Activated CD8-positive, alpha-beta T cell treated with anti-CD3 and anti-CD28 coated beads for 36 hours (primary cell): ENCODE data around the gene MRPL20. TPM values are rescaled to one million over a fixed set of nuclear protein-coding genes. Genes with fewer than 3 reads are reported as not detected.

ENCODE experiments used
- ATAC-seq: fragments of 200-7000 bp; cut with Tn5 transposase; one replicate; pipeline ENCODE4 v1.10.0; 2021; ENCODE audit warnings: mild to moderate bottlenecking, moderate library complexity
- CTCF ChIA-PET: fragments of 350-600 bp; sonication (Branson Sonifier 250); formaldehyde crosslinking; loops from one replicate; lab custom pipeline; 2021; ENCODE audit warnings: antibody characterized with exemption; lab: Charles Lee
- POLR2A ChIA-PET: fragments of 350-600 bp; sonication (Branson Sonifier 250); formaldehyde crosslinking; loops from one replicate; lab custom pipeline; 2021; ENCODE audit warnings: antibody characterized with exemption; lab: Charles Lee
- DNase-seq: peaks from one replicate; pipeline ENCODE4 v3.0.0-alpha.2; 2020
- H3K27ac Mint-ChIP-seq: one replicate; pipeline ENCODE4 v1.8.0; 2021; ENCODE audit warnings: mild to moderate bottlenecking, mixed read lengths
- H3K27me3 Mint-ChIP-seq: one replicate; pipeline ENCODE4 v1.8.0; 2021; ENCODE audit warnings: mixed read lengths
- H3K36me3 Mint-ChIP-seq: one replicate; pipeline ENCODE4 v1.8.0; 2021; ENCODE audit warnings: low read depth, mixed read lengths
- H3K4me1 Mint-ChIP-seq: one replicate; pipeline ENCODE4 v1.8.0; 2021; ENCODE audit warnings: low read depth, mixed read lengths
- H3K4me3 Mint-ChIP-seq: one replicate; pipeline ENCODE4 v1.8.0; 2021; ENCODE audit warnings: mild to moderate bottlenecking, moderate library complexity, mixed read lengths
- H3K9me3 Mint-ChIP-seq: one replicate; pipeline ENCODE4 v1.8.0; 2021; ENCODE audit warnings: mixed read lengths
- intact Hi-C: fragments of 100-400 bp; cut with micrococcal nuclease; formaldehyde crosslinking; loops from one replicate; pipeline ENCODE4 v1.10.0; 2022
- total RNA-seq, 2 experiments: library from RNA; stranded (reverse); gene quantifications; one replicate each; pipeline ENCODE4 v1.2.3, GENCODE V29; 2021
- TF ChIP-seq, protein P1 (sequence below): fragments of 200-600 bp; IDR thresholded peaks from one replicate; pipeline ENCODE4 v1.8.0; 2022; ENCODE audit warnings: antibody characterized with exemption, mild to moderate bottlenecking

MRPL20 gene
- total RNA-seq, 2 experiments from 2014 or later: 127 to 129 TPM

DNA sequence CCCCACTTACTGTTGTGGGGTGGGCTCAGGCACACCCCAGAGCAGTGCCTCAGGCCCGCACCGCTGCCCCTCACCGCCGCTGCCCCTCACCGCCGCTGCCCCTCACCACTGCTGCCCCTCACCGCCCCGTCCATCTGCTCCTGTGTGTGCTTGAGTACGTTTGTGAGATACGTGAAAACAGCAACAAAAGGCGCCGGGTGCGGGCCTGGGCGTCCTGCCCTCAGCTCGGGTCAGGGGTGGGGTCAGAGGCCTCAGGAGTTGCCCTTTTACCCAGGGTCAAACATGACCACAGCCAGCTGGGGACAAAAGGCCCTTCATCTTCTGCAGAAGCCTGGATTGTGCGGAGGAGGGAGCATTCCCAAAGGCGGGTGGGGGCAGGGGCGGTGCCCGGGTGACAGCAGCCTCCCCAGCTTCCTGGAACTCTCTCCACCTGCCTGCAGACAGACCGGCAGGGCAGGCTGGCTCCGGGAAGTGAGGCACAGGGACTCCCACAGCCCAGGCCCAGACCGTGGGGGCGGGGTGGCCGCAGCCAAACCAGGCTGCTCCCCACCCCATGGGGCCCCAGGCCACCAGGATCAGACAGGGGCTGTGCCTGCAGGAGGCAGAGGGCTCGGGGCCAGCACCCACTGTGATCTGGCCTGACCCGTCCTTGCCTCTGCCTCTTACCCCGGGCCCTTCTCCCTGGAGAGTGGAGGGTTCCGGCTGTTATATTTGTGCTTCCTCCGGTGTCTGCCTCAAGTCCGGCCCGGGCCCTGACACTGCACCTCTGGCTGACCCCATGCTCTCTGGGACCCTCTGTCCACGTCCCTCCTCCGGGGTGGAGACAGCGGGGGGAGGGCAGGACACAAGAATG is 26.1 kb upstream of the MRPL20 start:
- H3K9me3 Mint-ChIP-seq: no peaks in the 10 kb centered on the region
- H3K36me3 Mint-ChIP-seq: no peaks in the 10 kb centered on the region
- no peak overlapping the region for H3K27ac Mint-ChIP-seq
- DNase-seq (no peak), ATAC-seq (no peak)
- ChIA-PET CTCF (interaction anchor here (1.0 kb wide), 1 partner anchor 33 kb away, joined by 3 read pairs; no protein-coding TSS in a partner anchor), POLR2A (interaction anchor here (1.5 to 2.8 kb wide), 2 partner anchors 26 to 33 kb away, joined by 7 to 8 read pairs; partner anchors contain the start of genes CCNL2 and MRPL20)
- peaks cover 24% of the 10 kb centered on the region for H3K27me3 Mint-ChIP-seq
- H3K4me3 Mint-ChIP-seq: no peak overlapping the region
- intact Hi-C loops: no loop called here
- TF ChIP-seq, protein P1, sequence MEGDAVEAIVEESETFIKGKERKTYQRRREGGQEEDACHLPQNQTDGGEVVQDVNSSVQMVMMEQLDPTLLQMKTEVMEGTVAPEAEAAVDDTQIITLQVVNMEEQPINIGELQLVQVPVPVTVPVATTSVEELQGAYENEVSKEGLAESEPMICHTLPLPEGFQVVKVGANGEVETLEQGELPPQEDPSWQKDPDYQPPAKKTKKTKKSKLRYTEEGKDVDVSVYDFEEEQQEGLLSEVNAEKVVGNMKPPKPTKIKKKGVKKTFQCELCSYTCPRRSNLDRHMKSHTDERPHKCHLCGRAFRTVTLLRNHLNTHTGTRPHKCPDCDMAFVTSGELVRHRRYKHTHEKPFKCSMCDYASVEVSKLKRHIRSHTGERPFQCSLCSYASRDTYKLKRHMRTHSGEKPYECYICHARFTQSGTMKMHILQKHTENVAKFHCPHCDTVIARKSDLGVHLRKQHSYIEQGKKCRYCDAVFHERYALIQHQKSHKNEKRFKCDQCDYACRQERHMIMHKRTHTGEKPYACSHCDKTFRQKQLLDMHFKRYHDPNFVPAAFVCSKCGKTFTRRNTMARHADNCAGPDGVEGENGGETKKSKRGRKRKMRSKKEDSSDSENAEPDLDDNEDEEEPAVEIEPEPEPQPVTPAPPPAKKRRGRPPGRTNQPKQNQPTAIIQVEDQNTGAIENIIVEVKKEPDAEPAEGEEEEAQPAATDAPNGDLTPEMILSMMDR: no peak
- H3K4me1 Mint-ChIP-seq: peaks cover 13% of the 10 kb centered on the region

DNA sequence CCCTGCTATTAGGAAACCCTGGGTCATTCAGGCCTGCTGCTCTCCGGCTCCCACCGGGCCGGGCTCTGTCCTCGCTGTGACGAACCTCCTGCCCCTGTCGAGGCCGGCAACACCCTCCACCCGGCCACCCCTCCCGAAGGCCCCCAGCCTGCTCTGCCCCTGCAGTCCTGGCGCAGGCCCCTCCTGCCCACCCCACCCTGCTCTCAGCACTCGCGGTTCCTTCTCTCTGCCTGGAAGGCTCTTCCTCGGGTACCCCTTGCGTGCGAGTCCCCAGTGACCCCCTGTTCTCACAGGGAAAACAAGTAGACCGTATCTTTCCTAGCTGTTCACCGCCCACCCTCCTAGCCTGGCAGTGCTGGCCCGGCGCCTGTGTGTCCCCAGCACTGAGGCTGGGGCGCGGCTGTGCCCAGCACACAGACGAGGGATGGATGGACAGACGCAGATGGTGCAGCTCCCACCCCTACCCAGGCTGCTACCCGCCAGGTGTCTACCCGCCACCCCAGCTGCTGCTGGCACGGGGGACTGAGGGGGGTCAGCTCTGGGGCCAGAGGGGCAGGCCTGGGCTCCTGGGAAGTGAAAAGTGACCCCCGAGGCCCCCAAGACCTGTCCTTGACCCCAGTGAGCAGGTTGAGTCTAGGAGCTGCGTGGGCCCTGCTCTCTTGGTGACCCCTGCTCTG is 25.3 kb upstream of the MRPL20 start:
- Mint-ChIP-seq H3K36me3 (no peaks in the 10 kb centered on the region), H3K4me1 (peaks cover 13% of the 10 kb centered on the region), H3K9me3 (no peaks in the 10 kb centered on the region), H3K27ac (no peak overlapping the region), H3K27me3 (peaks cover 24% of the 10 kb centered on the region), H3K4me3 (no peak overlapping the region)
- DNase-seq: no peak
- ChIA-PET POLR2A (interaction anchor here (1.0 kb wide), 1 partner anchor 25 kb away, joined by 3 read pairs; the partner anchor contains the start of gene MRPL20), CTCF (no interaction called here)
- ATAC-seq: no peak
- TF ChIP-seq, protein P1: no peak
- intact Hi-C loops: no loop called here

DNA sequence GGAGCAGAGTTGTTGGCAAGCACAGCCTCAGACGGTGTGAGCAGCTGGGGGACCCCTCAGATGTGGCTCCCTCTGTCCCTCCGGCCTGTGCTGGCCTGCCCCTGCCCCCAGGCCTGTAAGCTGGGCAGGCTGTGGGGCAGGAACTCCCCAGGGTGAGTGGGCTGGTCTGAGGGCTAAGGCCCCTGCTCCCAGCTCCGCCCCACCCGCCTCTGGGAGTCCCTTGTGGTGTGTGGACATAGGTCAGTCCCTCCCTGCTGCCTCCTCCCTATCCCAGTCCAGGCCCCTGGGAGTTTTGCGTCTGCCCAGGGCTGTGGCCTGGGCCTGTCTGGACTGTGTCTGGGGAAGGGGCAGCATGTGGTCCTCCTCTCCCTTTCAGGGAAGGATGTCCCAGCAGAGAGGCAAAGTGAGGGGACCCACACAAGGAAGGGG is 24.8 kb upstream of the MRPL20 start:
- ATAC-seq: no peak

DNA sequence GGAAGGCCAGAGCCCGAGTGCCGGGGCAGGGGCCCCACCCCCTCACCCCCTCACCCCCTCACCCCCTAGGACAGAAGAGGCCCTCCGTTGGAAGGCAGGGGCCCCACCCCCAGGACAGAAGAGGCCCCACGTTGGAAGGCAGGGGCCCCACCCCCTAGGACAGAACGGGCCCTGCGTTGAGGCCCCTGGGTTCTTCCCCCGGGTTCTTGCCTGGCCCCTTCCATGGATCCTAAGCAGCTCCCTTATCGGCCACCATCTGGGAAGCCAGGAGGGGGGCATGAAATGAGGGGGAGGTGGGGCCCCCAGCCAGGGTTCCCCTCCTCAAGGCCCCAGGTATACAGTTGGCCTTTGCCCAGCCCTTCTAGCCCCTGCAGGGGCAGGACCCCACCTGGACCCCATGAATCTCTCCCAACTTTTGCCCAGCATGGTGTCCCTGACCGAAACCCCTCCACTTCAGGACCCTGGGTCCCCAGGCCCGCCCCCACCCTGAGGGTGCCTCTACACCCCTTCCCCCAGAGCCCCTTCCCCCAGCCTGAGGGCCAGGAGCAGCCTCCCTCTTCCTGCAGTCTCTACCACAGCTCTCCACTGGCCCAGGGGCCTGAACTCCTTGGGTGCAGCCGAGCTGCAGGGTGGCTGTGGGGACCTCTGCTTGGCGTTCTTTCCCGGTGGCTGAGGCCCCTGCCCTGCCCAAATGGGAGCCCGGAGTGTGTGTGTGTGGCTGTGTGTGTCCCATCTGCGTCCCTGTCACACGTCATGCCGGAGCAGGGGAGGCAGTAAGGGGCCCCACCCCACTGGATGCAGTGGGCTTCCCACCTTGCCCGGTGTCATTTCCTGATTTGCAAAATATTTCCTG is 24.1 kb upstream of the MRPL20 start:
- POLR2A ChIA-PET: no interaction called here
- peaks cover 13% of the 10 kb centered on the region for H3K4me1 Mint-ChIP-seq
- no peaks in the 10 kb centered on the region for H3K36me3 Mint-ChIP-seq
- peaks cover 19% of the 10 kb centered on the region for H3K27me3 Mint-ChIP-seq
- TF ChIP-seq, protein P1: no peak
- no peak for DNase-seq
- no peak overlapping the region for H3K4me3 Mint-ChIP-seq
- ATAC-seq: no peak
- H3K27ac Mint-ChIP-seq: no peak overlapping the region
- intact Hi-C loops: no loop called here
- H3K9me3 Mint-ChIP-seq: no peaks in the 10 kb centered on the region
- CTCF ChIA-PET: interaction anchor here (0.5 to 1.2 kb wide), 2 partner anchors 9 to 10 kb away, joined by 3 read pairs; no protein-coding TSS in a partner anchor

More for the DNA sequence above, 24.8 kb upstream of the MRPL20 start:
- H3K27me3 Mint-ChIP-seq: peaks cover 22% of the 10 kb centered on the region
- H3K4me1 Mint-ChIP-seq: peaks cover 13% of the 10 kb centered on the region
- TF ChIP-seq, protein P1: no peak
- no peak overlapping the region for H3K27ac Mint-ChIP-seq
- ChIA-PET POLR2A (interaction anchor here (1.0 kb wide), 1 partner anchor 24 kb away, joined by 3 read pairs; the partner anchor contains the start of gene MRPL20), CTCF (interaction anchor here (0.5 kb wide), 1 partner anchor 9 kb away, joined by 3 read pairs; no protein-coding TSS in a partner anchor)
- intact Hi-C loops: no loop called here
- H3K9me3 Mint-ChIP-seq: no peaks in the 10 kb centered on the region
- no peaks in the 10 kb centered on the region for H3K36me3 Mint-ChIP-seq
- no peak overlapping the region for H3K4me3 Mint-ChIP-seq
- no peak for DNase-seq
